HCT116 (cell line): Measurements from ENCODE around the gene ANAPC5.
"Not testable (repeated sequence)": the region's sequence is repeated elsewhere in the genome, so short reads cannot be mapped to it uniquely, and the experiment has no call there.

Source experiments
- ATF3 ChIP-seq: IDR thresholded peaks from 2 replicates; pipeline ENCODE4 v1.6.1; 2012
- CEBPB ChIP-seq: IDR thresholded peaks from 2 replicates; pipeline ENCODE4 v1.6.1; 2012; ENCODE audit warnings: low read depth
- CTCF ChIP-seq, 3 experiments: fragments of 200-600 bp in 1 of 3; sonication (generic) in 1 of 3; IDR thresholded peaks in 2 of 3; conservative IDR thresholded peaks in 1 of 3; 2 replicates each; pipeline ENCODE4 v1.5.1; 2012 to 2017; ENCODE audit warnings: low read depth in 2 of 3, low read length in 2 of 3, antibody characterized with exemption in 1 of 3, borderline replicate concordance in 1 of 3, control low read depth in 1 of 3, mild to moderate bottlenecking in 1 of 3, mixed read lengths in 1 of 3, mixed run types in 1 of 3, moderate library complexity in 1 of 3; ENCODE audit not compliant: insufficient read depth in 1 of 3
- ELF1 ChIP-seq: IDR thresholded peaks from 2 replicates; pipeline ENCODE4 v1.6.1; 2012; ENCODE audit warnings: low read depth, borderline replicate concordance
- EZH2 ChIP-seq: fragments of 200-600 bp; sonication (generic); IDR thresholded peaks from 2 replicates; pipeline ENCODE4 v1.6.1; 2017; ENCODE audit warnings: antibody characterized with exemption, mixed run types
- EZH2phosphoT487 ChIP-seq: fragments of 200-600 bp; IDR thresholded peaks from 2 replicates; pipeline ENCODE4 v1.6.1; 2018; ENCODE audit warnings: antibody characterized with exemption, borderline replicate concordance
- MAX ChIP-seq: IDR thresholded peaks from 2 replicates; pipeline ENCODE4 v1.6.1; 2012
- POLR2A ChIP-seq: IDR thresholded peaks from 2 replicates; pipeline ENCODE4 v1.7.0; 2011; ENCODE audit warnings: borderline replicate concordance; ENCODE audit not compliant: insufficient read depth, insufficient read length; ENCODE audit errors: extremely low read depth
- POLR2AphosphoS5 ChIP-seq: IDR thresholded peaks from 2 replicates; pipeline ENCODE4 v1.6.1; 2011; ENCODE audit warnings: mild to moderate bottlenecking, low read depth, low read length, moderate library complexity
- SIN3A ChIP-seq: IDR thresholded peaks from 2 replicates; pipeline ENCODE4 v1.6.1; 2012; ENCODE audit warnings: low read depth
- YY1 ChIP-seq: IDR thresholded peaks from 2 replicates; pipeline ENCODE4 v1.6.1; 2011; ENCODE audit warnings: low read length, low read depth, moderate library complexity, mild to moderate bottlenecking; ENCODE audit not compliant: insufficient replicate concordance; ENCODE audit errors: extremely low read depth
- ZFX ChIP-seq: fragments of 450-650 bp; IDR thresholded peaks from 2 replicates; pipeline ENCODE4 v1.6.1; 2017

- TF ChIP-seq POLR2AphosphoS5; MAX; EZH2phosphoT487; ZFX; CTCF (IDR thresholded peaks at IDR 0.05 in 2 of 3, conservative IDR thresholded peaks at IDR 0.05 in 1 of 3; ENCODE audit: borderline replicate concordance in 1 of 3, insufficient read depth in 1 of 3, low read depth in 2 of 3, low read length in 2 of 3); POLR2A; ATF3; EZH2; YY1; ELF1; CEBPB; SIN3A: not testable (repeated sequence)
Measured at GRCh38 chr12:121310231-121310630, 42.0 kb downstream of the ANAPC5 start.
